NCI-H1092 treated with DMSO at 0.1 percent for 48 hours (cell line): ENCODE measurements around the gene KCNC1.

Experiments used
- DNase-seq: peaks from one replicate; lab custom pipeline; 2025; lab: John Stamatoyannopoulos, UW

The KCNC1 gene

GRCh38 chr11:17716807-17717206 lies 17.8 kb upstream of the KCNC1 start:
- no peak for DNase-seq

- DNase-seq = no peak
These were observed 16.6 kb upstream of the KCNC1 start for GRCh38 chr11:17718015-17718414.

GRCh38 chr11:17718510-17718962 lies 16.0 kb upstream of the KCNC1 start:
- DNase-seq = no peak

DNA sequence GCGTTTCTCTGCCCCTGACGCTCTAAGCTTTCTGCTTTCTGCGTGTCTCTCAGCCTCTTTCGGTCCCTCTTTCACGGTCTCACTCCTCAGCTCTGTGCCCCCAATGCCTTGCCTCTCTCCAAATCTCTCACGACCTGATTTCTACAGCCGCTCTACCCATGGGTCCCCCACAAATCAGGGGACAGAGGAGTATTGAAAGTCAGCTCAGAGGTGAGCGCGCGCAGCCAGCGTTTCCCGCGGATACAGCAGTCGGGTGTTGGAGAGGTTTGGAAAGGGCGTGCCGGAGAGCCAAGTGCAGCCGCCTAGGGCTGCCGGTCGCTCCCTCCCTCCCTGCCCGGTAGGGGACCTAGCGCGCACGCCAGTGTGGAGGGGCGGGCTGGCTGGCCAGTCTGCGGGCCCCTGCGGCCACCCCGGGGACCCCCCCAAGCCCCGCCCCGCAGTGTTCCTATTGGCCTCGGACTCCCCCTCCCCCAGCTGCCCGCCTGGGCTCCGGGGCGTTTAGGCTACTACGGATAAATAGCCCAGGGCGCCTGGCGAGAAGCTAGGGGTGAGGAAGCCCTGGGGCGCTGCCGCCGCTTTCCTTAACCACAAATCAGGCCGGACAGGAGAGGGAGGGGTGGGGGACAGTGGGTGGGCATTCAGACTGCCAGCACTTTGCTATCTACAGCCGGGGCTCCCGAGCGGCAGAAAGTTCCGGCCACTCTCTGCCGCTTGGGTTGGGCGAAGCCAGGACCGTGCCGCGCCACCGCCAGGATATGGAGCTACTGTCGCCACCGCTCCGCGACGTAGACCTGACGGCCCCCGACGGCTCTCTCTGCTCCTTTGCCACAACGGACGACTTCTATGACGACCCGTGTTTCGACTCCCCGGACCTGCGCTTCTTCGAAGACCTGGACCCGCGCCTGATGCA lies 15.3 kb upstream of the KCNC1 start, which contains the start of gene MYOD1:
Gene MYOD1, plus strand, starts transcription at position 544 of the 910 bp plus-strand sequence. Its CDS starts 212 bp downstream, at position 756.
- peak; percentile 16 for DNase-seq

DNA sequence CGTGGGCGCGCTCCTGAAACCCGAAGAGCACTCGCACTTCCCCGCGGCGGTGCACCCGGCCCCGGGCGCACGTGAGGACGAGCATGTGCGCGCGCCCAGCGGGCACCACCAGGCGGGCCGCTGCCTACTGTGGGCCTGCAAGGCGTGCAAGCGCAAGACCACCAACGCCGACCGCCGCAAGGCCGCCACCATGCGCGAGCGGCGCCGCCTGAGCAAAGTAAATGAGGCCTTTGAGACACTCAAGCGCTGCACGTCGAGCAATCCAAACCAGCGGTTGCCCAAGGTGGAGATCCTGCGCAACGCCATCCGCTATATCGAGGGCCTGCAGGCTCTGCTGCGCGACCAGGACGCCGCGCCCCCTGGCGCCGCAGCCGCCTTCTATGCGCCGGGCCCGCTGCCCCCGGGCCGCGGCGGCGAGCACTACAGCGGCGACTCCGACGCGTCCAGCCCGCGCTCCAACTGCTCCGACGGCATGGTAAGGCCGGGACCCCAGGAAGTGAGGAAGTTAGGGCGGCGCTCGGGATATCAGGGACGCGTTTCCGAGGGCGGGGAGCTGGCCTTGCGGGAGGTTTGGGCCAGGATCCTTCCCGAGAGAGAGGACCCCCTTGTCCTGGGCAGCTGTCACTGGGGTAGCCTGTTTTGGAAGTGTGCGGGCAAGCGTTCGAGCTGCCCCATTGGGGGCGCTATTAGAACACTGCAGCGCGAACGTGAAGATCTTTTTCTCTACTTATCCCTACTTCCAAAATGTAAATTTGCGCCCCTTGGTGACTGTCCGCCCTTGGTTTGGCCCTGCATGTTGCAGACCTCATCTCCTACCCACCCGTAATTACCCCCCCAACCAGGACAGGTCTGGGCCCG lies 14.4 kb upstream of the KCNC1 start:
- peak; percentile 16 for DNase-seq

DNA sequence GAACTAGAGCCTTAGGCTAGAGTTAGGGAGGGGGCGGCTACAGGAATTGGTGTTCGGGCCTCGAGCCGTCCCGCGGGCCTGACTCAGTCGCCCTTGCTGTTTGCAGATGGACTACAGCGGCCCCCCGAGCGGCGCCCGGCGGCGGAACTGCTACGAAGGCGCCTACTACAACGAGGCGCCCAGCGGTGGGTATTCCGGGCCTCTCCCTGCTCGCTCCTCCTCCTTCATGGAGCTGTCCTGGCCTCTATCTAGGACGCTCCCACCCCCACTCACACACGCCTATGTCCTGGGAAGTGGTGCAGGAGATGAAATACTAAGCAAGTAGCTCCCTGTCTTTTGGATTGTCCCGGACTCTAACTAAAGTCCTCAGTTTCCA lies 13.8 kb upstream of the KCNC1 start:
- no peak for DNase-seq

DNA sequence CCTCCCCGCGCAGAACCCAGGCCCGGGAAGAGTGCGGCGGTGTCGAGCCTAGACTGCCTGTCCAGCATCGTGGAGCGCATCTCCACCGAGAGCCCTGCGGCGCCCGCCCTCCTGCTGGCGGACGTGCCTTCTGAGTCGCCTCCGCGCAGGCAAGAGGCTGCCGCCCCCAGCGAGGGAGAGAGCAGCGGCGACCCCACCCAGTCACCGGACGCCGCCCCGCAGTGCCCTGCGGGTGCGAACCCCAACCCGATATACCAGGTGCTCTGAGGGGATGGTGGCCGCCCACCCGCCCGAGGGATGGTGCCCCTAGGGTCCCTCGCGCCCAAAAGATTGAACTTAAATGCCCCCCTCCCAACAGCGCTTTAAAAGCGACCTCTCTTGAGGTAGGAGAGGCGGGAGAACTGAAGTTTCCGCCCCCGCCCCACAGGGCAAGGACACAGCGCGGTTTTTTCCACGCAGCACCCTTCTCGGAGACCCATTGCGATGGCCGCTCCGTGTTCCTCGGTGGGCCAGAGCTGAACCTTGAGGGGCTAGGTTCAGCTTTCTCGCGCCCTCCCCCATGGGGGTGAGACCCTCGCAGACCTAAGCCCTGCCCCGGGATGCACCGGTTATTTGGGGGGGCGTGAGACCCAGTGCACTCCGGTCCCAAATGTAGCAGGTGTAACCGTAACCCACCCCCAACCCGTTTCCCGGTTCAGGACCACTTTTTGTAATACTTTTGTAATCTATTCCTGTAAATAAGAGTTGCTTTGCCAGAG lies 13.2 kb upstream of the KCNC1 start:
- no peak for DNase-seq

DNA sequence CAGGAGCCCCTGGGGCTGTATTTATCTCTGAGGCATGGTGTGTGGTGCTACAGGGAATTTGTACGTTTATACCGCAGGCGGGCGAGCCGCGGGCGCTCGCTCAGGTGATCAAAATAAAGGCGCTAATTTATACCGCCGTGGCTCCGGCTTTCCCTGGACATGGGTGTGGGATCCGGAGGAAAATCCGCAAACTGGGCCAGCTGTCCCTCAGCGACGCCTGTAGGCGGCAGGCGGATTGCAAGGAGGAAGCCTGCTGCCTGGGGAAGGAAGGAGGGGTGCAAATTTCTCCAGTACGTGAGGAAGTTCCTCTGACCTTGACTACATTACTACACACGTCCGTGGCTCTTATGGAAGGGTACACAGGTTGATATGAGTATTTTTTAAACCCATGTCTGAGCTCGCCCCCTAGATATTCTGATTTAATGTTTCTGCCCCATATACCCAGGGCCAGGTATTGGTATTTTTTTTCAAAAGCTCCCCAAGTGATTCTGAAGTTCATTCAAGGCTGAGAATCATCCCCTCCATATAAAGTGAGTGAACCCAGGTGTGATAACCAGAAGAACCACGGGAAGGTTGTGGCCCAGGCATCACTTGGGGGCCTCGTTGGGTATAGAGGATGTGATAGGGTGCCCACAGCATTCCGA lies 12.5 kb upstream of the KCNC1 start:
- no peak for DNase-seq

DNA sequence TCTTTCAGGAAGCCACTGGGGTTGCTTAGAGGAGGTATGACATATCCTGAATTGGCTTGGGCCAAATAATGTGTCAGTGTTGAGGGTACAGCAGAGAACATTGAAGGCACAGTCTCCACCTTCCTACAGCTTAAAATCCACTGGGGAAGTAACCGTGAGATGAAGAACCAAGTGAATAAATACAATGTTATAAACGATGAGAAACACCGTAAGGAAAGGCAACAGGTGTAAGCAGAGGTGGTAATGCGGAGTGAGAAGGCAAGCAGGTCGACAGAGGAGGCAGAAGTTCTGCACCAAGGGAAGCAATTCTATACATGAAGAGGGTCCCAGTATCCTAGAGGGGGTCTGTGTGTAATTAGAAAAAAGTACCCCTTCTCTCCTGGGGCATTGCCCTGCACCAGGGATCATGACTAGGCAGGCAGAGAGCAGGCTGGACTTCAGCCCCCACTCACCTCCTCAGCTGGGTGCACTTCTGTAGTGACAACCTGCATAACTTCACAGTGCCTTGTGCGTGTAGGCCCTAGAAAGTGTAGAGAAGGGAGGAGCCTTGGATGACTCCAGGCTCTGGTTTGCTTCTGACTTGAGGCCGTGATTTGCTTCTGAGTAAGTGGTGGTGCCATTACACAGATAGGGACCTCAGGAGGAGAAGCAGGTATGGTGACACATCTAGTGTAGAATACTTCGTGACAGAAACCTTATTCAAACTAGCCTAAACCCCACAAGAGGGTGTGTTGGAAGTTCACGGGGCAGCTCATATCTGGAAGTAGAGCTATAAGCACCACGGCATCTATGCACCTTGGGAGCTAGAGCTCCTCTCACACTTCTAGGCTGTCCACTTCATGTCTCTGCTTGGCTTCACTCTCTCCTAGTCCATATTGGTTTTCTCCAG lies 10.3 kb upstream of the KCNC1 start:
- no peak for DNase-seq

DNA sequence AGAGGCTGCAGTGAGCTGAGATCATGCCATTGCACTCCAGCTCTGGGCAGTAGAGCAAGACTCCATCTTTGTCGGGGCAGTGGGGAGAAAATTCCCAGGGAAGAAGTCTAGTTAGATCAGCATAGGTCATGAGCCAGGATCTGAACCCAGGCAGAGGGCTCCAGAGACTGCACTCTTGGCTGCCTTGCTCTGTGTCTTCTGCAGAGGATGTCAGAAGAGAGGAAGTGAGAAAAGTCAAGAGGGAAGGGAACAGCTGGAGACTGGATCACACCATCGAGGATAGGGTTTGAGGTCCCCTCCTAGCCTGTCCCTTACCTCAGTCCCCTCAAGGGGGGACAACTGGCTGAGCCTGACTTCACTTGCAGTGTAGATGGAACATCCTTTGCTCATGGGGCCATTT lies 9.4 kb upstream of the KCNC1 start:
- no peak for DNase-seq

DNA sequence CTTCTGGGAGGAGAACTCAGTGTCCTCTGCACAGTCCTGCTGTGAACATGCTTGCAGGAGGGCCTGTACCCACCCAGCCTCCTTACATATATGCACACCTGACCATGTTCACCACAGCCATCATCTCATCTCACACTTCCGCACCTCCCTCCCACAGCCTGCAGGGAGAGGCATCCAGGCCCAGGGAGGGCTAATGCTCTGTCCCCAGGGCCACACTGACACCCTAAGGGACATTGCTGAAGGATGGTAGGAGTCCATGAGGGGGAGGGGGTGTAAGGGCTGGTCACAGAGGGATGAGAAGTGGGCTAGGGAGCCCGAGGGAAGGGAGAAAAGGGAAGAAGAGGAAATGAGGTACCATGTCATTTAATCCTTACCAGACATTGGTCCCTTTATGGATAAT lies 4.4 kb upstream of the KCNC1 start:
- no peak for DNase-seq

DNA sequence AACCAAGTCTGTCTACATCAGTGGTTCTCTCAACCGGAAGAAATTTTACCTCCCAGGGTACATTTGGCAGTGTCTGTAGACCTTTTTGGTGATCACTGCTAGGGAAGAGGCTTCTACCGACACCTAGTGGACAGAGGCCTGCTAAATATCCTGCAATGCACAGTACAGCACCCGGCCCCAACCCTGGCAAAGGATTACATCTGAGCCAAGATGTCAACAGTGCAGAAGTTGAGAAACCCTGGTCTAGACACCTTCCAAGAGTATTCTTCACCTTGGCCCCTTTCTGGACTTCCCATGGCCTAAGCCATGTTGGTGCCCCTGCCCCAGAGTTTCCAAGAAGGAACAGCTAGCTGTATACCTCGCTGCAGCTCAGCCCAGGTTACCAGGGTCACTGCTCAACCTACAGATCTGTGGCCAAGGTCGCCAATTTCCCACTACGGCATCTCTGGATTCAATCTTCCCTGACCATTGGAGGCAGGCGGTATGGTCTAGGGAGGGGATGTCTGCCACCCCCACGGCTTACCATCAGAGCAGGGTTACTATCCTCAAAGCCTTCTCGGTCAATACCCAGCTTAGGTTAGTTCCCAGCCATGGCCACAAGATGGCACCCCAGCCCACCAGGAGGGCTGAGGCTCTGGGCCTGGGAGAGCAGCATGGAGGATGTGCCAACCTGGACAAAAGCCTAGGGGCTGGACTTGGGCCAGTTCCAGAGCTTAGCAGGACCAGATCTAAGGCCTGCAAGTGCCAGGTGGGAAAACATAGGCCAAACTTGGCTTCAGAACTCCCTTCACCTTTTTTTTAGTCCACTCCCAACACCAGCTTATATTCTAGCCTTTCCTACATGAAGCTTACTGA lies 3.7 kb upstream of the KCNC1 start:
- peak; percentile 93 for DNase-seq

- no peak for DNase-seq
These were observed 1.3 kb upstream of the KCNC1 start for GRCh38 chr11:17733261-17733660.

- peak; percentile 62 for DNase-seq
These were observed 621 bp downstream of the KCNC1 start for GRCh38 chr11:17734986-17735817.

GRCh38 chr11:17735818-17736578 lies 1.4 kb downstream of the KCNC1 start:
- peak; percentile 62 for DNase-seq

GRCh38 chr11:17736579-17736893 lies 2.0 kb downstream of the KCNC1 start:
- DNase-seq = no peak

DNA sequence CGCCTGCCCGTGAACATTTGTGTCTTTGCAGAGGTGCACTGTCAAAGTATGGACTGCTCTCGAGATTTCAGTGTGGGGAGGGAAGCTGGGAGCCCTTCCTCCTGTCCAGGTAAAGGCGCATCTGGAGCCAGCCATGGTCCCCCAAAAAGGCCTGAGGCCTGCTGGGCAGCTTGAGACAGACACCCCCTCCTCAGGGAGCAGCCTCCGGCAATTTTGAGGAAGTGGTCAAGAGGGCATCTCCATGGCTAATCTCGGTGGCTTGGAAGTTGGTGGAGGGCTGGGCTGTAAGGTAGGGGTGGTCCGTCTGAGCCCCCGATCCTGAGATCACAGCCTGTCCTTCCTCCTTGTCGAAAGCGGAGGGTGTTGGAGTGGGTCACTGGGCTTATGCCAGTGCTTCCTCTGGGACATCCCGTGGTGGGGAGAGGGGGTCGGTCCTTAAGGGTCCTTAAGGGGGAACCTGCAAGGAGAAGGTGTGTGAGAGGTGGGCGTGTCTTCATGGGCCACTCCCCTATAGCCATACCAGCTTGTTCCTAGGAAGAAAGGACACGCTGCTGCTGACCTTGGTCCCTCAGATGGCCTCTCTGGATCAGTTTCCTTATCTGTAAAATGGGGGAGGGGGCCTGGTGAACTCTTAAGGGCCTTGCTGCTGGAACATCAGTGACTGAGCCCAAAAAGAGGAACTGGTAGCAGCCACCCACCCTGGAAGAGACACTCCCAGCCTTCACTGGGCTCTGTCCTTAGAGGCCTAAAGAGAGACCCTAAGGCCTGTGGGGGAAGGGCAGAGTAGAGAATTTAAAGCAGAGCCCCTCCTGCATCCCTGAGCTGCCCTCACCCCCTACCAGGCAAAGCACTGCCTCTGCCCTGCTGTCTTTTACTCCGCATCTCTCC lies 2.6 kb downstream of the KCNC1 start:
- DNase-seq = no peak
